Neural cell (in vitro differentiated cells): Measurements from ENCODE around the gene FAM168A. TPM values are rescaled to one million over a fixed set of nuclear protein-coding genes. Genes with fewer than 3 reads are reported as not detected.

Experiments
- H2AFZ ChIP-seq: fragments of 200-600, 300-800 bp; sonication (generic), shearing (Covaris generic); 2 replicates; pipeline ENCODE4 v1.6.0; 2014; ENCODE audit warnings: low read depth, mild to moderate bottlenecking, antibody characterized with exemption, low read length, moderate library complexity
- H3F3A ChIP-seq: fragments of 200-600 bp; shearing (Covaris generic); 2 replicates; pipeline ENCODE4 v1.6.1; 2016; ENCODE audit warnings: mild to moderate bottlenecking, moderate library complexity, mixed read lengths, antibody characterized with exemption, low read length; ENCODE audit not compliant: insufficient read depth, poor library complexity, severe bottlenecking
- H3K27ac ChIP-seq: fragments of 200-600, 300-800 bp; sonication (generic), shearing (Covaris generic); 2 replicates; pipeline ENCODE4 v1.5.1; 2014; ENCODE audit warnings: mild to moderate bottlenecking, low read length, moderate library complexity
- H3K27me3 ChIP-seq: fragments of 300-800, 200-600 bp; sonication (generic), shearing (Covaris generic); 2 replicates; pipeline ENCODE4 v1.6.0; 2014; ENCODE audit warnings: mild to moderate bottlenecking, low read depth, low read length, moderate library complexity; ENCODE audit not compliant: insufficient read depth
- H3K36me3 ChIP-seq: fragments of 300-800, 200-600 bp; sonication (generic), shearing (Covaris generic); 2 replicates; pipeline ENCODE4 v1.5.1; 2014; ENCODE audit warnings: mild to moderate bottlenecking, antibody characterized with exemption, low read length, moderate library complexity; ENCODE audit not compliant: insufficient read depth
- H3K4me2 ChIP-seq: fragments of 300-800, 200-600 bp; sonication (generic), shearing (Covaris generic); 2 replicates; pipeline ENCODE4 v1.6.0; 2014; ENCODE audit warnings: mild to moderate bottlenecking, low read length
- H3K4me3 ChIP-seq: fragments of 300-800, 200-600 bp; sonication (generic), shearing (Covaris generic); 2 replicates; pipeline ENCODE4 v1.5.1; 2014; ENCODE audit warnings: mild to moderate bottlenecking, low read length, moderate library complexity
- H3K79me2 ChIP-seq: fragments of 200-600 bp; shearing (Covaris generic); replicated peaks from 2 replicates; pipeline ENCODE4 v1.6.0; 2014; ENCODE audit warnings: mild to moderate bottlenecking, low read length, moderate library complexity; ENCODE audit not compliant: insufficient read depth
- H3K9ac ChIP-seq: fragments of 300-800, 200-600 bp; sonication (generic), shearing (Covaris generic); 2 replicates; pipeline ENCODE4 v1.6.1; 2016; ENCODE audit warnings: mild to moderate bottlenecking, low read length, mixed read lengths
- H3K9me2 ChIP-seq: fragments of 200-600 bp; shearing (Covaris generic); 2 replicates; pipeline ENCODE4 v1.6.1; 2016; ENCODE audit warnings: mild to moderate bottlenecking, low read length, mixed read lengths; ENCODE audit not compliant: insufficient read depth
- H3K9me3 ChIP-seq: fragments of 200-600, 300-800 bp; sonication (generic), shearing (Covaris generic); 2 replicates; pipeline ENCODE4 v1.6.1; 2016; ENCODE audit warnings: mild to moderate bottlenecking, mixed run types, low read length, moderate library complexity, mixed read lengths
- H4K20me1 ChIP-seq: fragments of 200-600 bp; shearing (Covaris generic); 2 replicates; pipeline ENCODE4 v1.6.1; 2016; ENCODE audit warnings: mild to moderate bottlenecking, mixed run types; ENCODE audit not compliant: insufficient read depth
- CTCF ChIP-seq: fragments of 450-650 bp; IDR thresholded peaks from 2 replicates; pipeline ENCODE4 v1.5.1; 2014; ENCODE audit warnings: antibody characterized with exemption, mild to moderate bottlenecking, moderate library complexity; ENCODE audit not compliant: poor library complexity, severe bottlenecking
- EP300 ChIP-seq: fragments of 450-650 bp; conservative IDR thresholded peaks from 2 replicates; pipeline ENCODE4 v1.6.1; 2014; ENCODE audit warnings: antibody characterized with exemption, mild to moderate bottlenecking, moderate library complexity; ENCODE audit not compliant: poor library complexity, severe bottlenecking
- EZH2 ChIP-seq: fragments of 200-600, 300-800 bp; shearing (Covaris generic), sonication (generic); IDR thresholded peaks from 2 replicates; pipeline ENCODE4 v1.6.1; 2014; ENCODE audit warnings: antibody characterized with exemption, low read length, borderline replicate concordance, mild to moderate bottlenecking; ENCODE audit not compliant: insufficient read depth, poor library complexity, severe bottlenecking
- MXI1 ChIP-seq: fragments of 450-650 bp; conservative IDR thresholded peaks from 2 replicates; pipeline ENCODE4 v1.6.1; 2014; ENCODE audit warnings: antibody characterized with exemption, mild to moderate bottlenecking; ENCODE audit not compliant: poor library complexity, severe bottlenecking
- POLR2AphosphoS5 ChIP-seq: IDR thresholded peaks from 2 replicates; pipeline ENCODE4 v1.6.1; 2012
- RAD21 ChIP-seq: fragments of 450-650 bp; conservative IDR thresholded peaks from 2 replicates; pipeline ENCODE4 v1.6.1; 2014; ENCODE audit warnings: antibody characterized with exemption, mild to moderate bottlenecking, moderate library complexity
- SMC3 ChIP-seq: fragments of 450-650 bp; conservative IDR thresholded peaks from 2 replicates; pipeline ENCODE4 v1.6.1; 2014; ENCODE audit warnings: antibody characterized with exemption, mild to moderate bottlenecking, moderate library complexity; ENCODE audit not compliant: poor library complexity
- TAF1 ChIP-seq: IDR thresholded peaks from 2 replicates; pipeline ENCODE4 v1.6.1; 2012; ENCODE audit warnings: low read depth
- polyA plus RNA-seq: library from polyadenylated mRNA; depleted of rRNA; stranded (reverse); fragments of >200 nt; gene quantifications from 2 replicates; pipeline ENCODE4 v1.2.3, GENCODE V29; 2014
- TF ChIP-seq, protein P1 (sequence below): IDR thresholded peaks from 2 replicates; pipeline ENCODE4 v1.6.1; 2012; ENCODE audit warnings: borderline replicate concordance

The FAM168A gene
- polyA plus RNA-seq, 1 donor from 2014 or later = 67.3 TPM

GRCh38 chr11:73397468-73398131 is 200.3 kb downstream of the FAM168A start:
- no peaks in the 10 kb centered on the region for H3K27me3 ChIP-seq
- no peaks in the 10 kb centered on the region for H3K9me2 ChIP-seq
- H3K27ac ChIP-seq = no peak overlapping the region
- H3K4me2 ChIP-seq = no peak overlapping the region
- no peak overlapping the region for H3K4me3 ChIP-seq
- H3K36me3 ChIP-seq = no peaks in the 10 kb centered on the region
- TF ChIP-seq EP300 = no peak
- TF ChIP-seq, protein P1, sequence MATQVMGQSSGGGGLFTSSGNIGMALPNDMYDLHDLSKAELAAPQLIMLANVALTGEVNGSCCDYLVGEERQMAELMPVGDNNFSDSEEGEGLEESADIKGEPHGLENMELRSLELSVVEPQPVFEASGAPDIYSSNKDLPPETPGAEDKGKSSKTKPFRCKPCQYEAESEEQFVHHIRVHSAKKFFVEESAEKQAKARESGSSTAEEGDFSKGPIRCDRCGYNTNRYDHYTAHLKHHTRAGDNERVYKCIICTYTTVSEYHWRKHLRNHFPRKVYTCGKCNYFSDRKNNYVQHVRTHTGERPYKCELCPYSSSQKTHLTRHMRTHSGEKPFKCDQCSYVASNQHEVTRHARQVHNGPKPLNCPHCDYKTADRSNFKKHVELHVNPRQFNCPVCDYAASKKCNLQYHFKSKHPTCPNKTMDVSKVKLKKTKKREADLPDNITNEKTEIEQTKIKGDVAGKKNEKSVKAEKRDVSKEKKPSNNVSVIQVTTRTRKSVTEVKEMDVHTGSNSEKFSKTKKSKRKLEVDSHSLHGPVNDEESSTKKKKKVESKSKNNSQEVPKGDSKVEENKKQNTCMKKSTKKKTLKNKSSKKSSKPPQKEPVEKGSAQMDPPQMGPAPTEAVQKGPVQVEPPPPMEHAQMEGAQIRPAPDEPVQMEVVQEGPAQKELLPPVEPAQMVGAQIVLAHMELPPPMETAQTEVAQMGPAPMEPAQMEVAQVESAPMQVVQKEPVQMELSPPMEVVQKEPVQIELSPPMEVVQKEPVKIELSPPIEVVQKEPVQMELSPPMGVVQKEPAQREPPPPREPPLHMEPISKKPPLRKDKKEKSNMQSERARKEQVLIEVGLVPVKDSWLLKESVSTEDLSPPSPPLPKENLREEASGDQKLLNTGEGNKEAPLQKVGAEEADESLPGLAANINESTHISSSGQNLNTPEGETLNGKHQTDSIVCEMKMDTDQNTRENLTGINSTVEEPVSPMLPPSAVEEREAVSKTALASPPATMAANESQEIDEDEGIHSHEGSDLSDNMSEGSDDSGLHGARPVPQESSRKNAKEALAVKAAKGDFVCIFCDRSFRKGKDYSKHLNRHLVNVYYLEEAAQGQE = no peak
- TF ChIP-seq RAD21 = no peak
- no peak for TF ChIP-seq CTCF
- TF ChIP-seq MXI1 = no peak
- TF ChIP-seq EZH2 = no peak
- no peak for TF ChIP-seq TAF1
- TF ChIP-seq POLR2AphosphoS5 = no peak
- TF ChIP-seq SMC3 = no peak
- H3K79me2 ChIP-seq = no peaks in the 10 kb centered on the region
- H3K9me3 ChIP-seq = no peaks in the 10 kb centered on the region
- H2AFZ ChIP-seq = no peak overlapping the region
- no peaks in the 10 kb centered on the region for H4K20me1 ChIP-seq
- H3F3A ChIP-seq = no peaks in the 10 kb centered on the region
- H3K9ac ChIP-seq = no peak overlapping the region

DNA sequence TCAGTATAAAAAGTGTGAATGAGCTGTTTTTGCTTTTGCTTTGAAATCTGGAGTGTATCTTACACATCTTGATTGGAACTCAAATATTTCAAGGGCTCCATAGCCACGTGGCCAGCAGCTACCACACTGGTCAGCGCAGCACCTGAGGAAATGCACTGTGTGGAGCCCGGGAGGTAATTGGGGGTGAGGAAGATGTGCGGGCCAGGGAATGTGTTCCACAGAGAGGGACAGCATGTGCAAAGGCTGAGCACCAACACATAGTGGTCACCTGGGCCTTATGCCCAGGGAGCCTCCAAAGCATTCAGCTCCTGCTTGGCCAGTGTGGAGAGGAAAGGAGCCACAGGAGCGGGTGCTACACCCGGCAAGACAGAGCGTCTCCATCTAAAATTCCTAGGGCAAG is 200.9 kb downstream of the FAM168A start:
- no peak for TF ChIP-seq SMC3
- TF ChIP-seq TAF1 = no peak
- TF ChIP-seq, protein P1 = no peak
- TF ChIP-seq CTCF = no peak
- TF ChIP-seq RAD21 = no peak
- TF ChIP-seq POLR2AphosphoS5 = no peak
- no peak for TF ChIP-seq EZH2
- no peak for TF ChIP-seq MXI1
- no peak for TF ChIP-seq EP300
- no peak overlapping the region for H2AFZ ChIP-seq
- H3K36me3 ChIP-seq = no peaks in the 10 kb centered on the region
- H4K20me1 ChIP-seq = no peaks in the 10 kb centered on the region
- no peaks in the 10 kb centered on the region for H3K9me3 ChIP-seq
- no peak overlapping the region for H3K27ac ChIP-seq
- no peak overlapping the region for H3K4me2 ChIP-seq
- no peaks in the 10 kb centered on the region for H3K79me2 ChIP-seq
- no peak overlapping the region for H3K9ac ChIP-seq
- no peak overlapping the region for H3K4me3 ChIP-seq
- no peaks in the 10 kb centered on the region for H3K27me3 ChIP-seq
- H3F3A ChIP-seq = no peaks in the 10 kb centered on the region
- H3K9me2 ChIP-seq = no peaks in the 10 kb centered on the region
